GM10266 (cell line): ENCODE measurements around the gene PI4K2A.
"Not testable (repeated sequence)": the region's sequence is repeated elsewhere in the genome, so short reads cannot be mapped to it uniquely, and the experiment has no call there.

Source experiments
- DNase-seq: peaks from one replicate; pipeline ENCODE4 v3.0.0; 2012; ENCODE audit errors: extremely low spot score
- TF ChIP-seq, protein P1 (sequence below): IDR thresholded peaks from 2 replicates; pipeline ENCODE4 v1.5.1; 2012; ENCODE audit warnings: mild to moderate bottlenecking, low read depth; ENCODE audit not compliant: control insufficient read depth, insufficient read depth; ENCODE audit errors: missing control alignments

Gene PI4K2A

DNA sequence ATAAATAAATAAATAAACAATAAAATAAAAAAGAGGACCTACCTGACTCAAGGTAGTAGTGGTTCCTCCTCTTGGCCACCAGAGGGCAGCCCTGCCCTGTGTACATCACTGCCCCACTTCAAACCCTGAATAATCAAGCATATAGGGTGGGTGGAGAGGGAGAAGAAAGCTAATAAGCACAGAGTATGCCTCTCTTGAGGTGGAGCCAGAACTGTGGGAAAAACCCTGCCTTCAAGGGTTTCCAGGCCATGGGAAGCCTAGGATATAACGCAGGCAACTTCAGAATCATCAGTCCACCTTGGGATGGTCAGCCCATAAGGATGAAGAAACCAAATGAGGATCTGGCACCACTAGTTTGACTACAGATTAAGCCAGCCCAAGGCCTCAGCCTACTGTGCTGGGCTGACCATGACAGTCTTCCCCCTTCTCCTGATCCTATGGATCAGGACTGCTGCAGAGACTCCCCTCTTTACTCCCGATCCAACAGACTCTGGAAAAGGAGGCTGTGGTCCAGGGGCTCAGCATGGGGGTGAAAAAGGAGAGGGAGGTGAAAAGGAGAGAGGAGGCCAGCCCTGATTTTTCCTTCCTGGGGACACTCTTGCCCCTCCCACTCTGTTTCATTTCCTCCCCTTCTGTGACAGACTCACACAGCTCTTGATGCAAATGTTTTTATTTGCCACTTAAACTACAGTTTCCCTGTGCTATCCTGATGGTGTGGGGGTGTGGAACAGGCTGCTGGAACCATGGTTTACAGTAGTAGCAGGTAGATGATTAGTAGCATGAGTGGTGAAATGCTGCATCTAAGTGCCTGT lies 36.5 kb downstream of the PI4K2A start:
- TF ChIP-seq, protein P1, sequence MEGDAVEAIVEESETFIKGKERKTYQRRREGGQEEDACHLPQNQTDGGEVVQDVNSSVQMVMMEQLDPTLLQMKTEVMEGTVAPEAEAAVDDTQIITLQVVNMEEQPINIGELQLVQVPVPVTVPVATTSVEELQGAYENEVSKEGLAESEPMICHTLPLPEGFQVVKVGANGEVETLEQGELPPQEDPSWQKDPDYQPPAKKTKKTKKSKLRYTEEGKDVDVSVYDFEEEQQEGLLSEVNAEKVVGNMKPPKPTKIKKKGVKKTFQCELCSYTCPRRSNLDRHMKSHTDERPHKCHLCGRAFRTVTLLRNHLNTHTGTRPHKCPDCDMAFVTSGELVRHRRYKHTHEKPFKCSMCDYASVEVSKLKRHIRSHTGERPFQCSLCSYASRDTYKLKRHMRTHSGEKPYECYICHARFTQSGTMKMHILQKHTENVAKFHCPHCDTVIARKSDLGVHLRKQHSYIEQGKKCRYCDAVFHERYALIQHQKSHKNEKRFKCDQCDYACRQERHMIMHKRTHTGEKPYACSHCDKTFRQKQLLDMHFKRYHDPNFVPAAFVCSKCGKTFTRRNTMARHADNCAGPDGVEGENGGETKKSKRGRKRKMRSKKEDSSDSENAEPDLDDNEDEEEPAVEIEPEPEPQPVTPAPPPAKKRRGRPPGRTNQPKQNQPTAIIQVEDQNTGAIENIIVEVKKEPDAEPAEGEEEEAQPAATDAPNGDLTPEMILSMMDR: peak; percentile 74
- peak; percentile 74 for DNase-seq

DNA sequence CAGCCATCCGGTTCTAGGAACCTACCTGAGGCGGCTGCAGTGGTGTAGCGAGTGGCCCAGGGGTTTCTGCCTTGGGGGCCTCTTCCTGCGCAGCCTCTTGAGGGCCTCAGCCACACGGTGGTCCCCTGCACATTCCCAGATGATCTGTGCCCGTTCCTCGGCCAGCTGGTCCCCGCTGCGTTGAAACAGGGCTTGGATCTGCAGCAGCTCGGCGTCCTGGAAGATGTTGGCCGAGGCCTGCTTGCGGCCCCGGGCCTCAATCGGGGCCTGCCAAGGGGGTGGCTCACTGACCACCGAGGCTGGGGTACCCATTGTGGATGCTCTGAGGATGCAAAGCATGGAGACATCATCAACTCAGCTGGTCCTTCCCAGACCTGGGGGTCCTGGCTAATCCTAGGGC lies 39.1 kb downstream of the PI4K2A start:
- TF ChIP-seq, protein P1: no peak
- DNase-seq: no peak

DNA sequence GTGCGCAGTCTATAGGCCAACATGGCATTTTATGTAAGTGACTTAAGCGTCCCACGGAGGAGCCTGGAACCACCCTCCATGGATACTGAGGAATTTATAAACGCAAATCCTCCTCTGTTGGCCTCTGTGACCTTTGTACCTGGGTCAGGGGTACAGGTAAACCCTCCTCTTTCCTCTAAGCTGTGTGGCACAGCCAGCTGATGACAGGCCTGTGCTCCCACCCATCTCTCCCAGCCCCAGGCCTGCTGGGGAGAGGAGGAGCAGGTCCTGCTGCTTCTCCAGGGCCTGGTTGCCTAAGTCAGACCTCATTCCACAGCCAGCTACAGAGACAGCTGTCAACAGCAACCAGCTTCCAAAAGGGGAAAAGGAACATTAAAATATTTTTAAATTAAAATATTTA lies 41.6 kb downstream of the PI4K2A start:
- DNase-seq: no peak

DNA sequence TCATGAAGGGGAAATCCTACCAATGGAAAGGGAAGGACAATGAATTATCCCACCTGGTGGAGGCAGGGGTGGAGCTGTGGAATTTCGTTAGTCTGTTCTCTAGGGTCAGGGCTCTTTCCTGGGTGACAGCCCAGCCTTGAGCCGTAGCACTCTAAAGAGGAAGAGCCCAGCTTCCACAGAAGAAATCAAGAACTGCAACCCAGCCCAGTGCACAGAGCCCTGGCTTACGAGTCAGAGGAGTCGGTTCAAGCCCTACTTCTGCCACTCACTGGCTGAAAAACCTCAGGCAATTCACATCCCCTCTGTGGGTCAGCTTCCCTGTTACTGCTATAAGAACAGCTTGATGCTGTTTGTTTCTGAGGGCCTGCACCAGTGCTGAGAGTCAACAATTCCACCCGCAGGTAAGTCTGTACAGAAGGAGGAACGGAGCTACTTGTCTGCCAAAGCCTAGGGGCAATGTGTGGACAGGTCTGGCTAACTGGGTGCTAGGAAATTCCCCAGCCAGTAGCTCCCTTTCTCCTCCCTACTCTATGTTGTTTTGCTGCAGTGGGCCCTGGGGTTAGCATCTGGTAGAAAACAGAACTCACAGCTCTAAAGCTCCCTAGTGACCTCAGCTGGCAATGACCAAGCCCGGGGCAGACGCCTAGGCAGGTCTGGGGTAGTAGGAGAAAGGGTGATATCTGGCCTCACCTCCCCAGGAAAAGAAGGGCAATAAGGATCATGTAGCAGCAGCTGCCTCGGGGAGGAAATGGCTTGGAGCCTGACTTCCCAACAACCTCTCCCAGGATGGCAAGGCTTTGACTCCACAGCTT lies 43.3 kb downstream of the PI4K2A start:
- TF ChIP-seq, protein P1: no peak
- no peak for DNase-seq

More for the DNA sequence above, 41.6 kb downstream of the PI4K2A start:
- TF ChIP-seq, protein P1: no peak

DNA sequence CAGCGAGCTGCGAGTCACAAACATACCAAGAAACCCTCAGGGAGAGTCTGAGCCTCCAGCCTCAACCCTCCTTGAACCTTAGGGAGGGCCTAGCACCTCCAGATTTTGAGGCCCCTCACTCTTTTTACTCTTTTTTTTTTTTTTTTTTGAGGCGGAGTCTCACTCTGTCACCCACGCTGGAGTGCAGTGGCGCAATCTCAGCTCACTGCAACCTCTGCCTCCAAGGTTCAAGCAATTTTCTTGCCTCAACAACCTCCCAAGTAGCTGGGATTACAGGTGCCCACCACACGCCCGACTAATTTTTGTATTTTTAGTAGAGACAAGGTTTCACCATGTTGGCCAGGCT lies 43.9 kb downstream of the PI4K2A start:
- DNase-seq: not testable (repeated sequence)

DNA sequence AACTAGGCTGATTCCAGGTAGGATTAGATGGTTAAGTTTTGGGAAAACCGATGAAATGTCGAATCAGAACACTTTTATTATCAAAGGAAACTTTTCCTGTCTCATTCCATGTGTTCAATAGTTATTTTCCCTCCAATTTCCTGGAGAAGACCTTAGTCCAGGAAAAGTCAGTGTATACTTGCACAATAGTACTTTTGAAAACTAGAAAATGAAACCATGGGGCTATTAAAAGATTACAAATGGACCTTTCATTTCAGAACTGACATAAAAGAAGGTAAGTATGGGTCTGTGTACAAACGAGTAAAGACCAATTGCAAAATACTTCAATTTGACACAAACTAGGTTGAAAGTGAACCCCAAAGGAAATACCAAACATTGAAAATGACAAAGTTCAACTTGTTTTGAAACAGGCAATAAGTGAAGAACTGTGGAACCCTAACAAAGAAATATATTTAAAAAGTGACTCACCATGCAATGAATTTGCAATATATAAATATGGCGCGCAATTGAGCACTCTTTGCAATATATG lies 44.5 kb downstream of the PI4K2A start:
- TF ChIP-seq, protein P1: no peak
- no peak for DNase-seq

DNA sequence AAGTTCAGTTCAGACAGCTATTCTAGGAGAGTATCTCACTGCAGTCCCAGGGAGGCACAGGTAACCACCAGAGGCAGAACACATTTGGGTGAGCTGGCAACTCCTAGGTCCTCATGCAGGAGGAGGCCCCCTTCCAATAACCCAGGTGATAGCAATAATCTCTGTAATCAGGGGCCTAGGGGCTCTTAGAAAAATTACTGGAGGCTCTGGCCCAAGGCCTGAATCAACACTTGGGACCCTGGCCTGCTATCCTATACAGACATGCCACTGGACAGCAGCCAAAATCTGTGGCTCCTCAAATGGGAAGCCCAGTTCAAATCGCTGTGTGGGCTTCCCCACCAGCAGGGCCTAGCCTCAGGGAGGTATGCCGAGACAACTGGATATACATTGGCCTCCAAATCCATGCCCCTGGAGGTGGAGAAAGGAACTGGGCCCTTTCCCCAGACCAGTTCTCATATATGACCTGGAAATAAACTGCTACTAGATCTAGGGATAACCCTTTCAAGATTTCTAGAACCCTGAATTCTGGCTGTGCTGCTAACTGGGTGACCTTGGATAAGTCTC lies 45.0 kb downstream of the PI4K2A start:
- DNase-seq: no peak
- TF ChIP-seq, protein P1: no peak
